A549 treated with dexamethasone at 1 μM for 4 hours (cell line): Measurements from ENCODE around the gene SMAD1. TPM values are rescaled to one million over a fixed set of nuclear protein-coding genes. Genes with fewer than 3 reads are reported as not detected.

Source experiments
- total RNA-seq: library from RNA; stranded (reverse); fragments of 200-300 nt; extraction: Qiagen RNA extraction; gene quantifications from 5 replicates; pipeline ENCODE4 v1.2.3, GENCODE V29; 2022

SMAD1 gene
- 8.7 to 10.9 TPM (median 8.8 TPM) in 5 replicates for total RNA-seq

GRCh38 chr4:145481164-145481941 is at the start of gene SMAD1:
SMAD1 (plus strand) TSS chr4:145481853; CDS start chr4:145514614, 32,761 bp downstream.

Other genes starting within 250 kb of the SMAD1 start
- 0.97 to 2.1 TPM (median 1.9 TPM) in 5 replicates for gene MMAA, start 137.5 kb downstream of the SMAD1 start, total RNA-seq
- not detected in 5 replicates for gene C4orf51, start 198.3 kb downstream of the SMAD1 start, total RNA-seq